GM21825 (cell line): ENCODE measurements around the gene HPSE2.
"Not testable (repeated sequence)": the region's sequence is repeated elsewhere in the genome, so short reads cannot be mapped to it uniquely, and the experiment has no call there.

ENCODE experiments used
- ATAC-seq: cut with Tn5 transposase; IDR thresholded peaks from one replicate; pipeline ENCODE4 v1.9.1; 2021; ENCODE audit warnings: mild to moderate bottlenecking, moderate library complexity; ENCODE audit not compliant: unreplicated experiment

Gene HPSE2

GRCh38 chr10:99170116-99170675, 65.5 kb downstream of the HPSE2 start:
- ATAC-seq: no peak

GRCh38 chr10:99161165-99161564, 74.5 kb downstream of the HPSE2 start:
- ATAC-seq: no peak

- ATAC-seq: no peak
These were observed 92.0 kb downstream of the HPSE2 start for GRCh38 chr10:99143651-99144050.

- ATAC-seq: no peak
These were observed 92.6 kb downstream of the HPSE2 start for GRCh38 chr10:99143011-99143410.

GRCh38 chr10:99132897-99133296, 102.8 kb downstream of the HPSE2 start:
- not testable (repeated sequence) for ATAC-seq

- ATAC-seq: no peak
These were observed 109.8 kb downstream of the HPSE2 start for GRCh38 chr10:99125879-99126278.

- ATAC-seq: no peak
These were observed 111.3 kb downstream of the HPSE2 start for GRCh38 chr10:99124376-99124775.

- ATAC-seq: no peak
These were observed 111.8 kb downstream of the HPSE2 start for GRCh38 chr10:99123851-99124250.

- no peak for ATAC-seq
These were observed 112.3 kb downstream of the HPSE2 start for GRCh38 chr10:99123336-99123735.

- ATAC-seq: no peak
These were observed 116.3 kb downstream of the HPSE2 start for GRCh38 chr10:99119258-99119748.

- ATAC-seq: no peak
These were observed 119.9 kb downstream of the HPSE2 start for GRCh38 chr10:99115703-99116102.

GRCh38 chr10:99085358-99085757, 150.3 kb downstream of the HPSE2 start:
- ATAC-seq: no peak

- no peak for ATAC-seq
These were observed 151.5 kb downstream of the HPSE2 start for GRCh38 chr10:99084161-99084560.

- ATAC-seq: no peak
These were observed 155.2 kb downstream of the HPSE2 start for GRCh38 chr10:99080275-99080945.

GRCh38 chr10:99062591-99062990, 173.1 kb downstream of the HPSE2 start:
- ATAC-seq: no peak

GRCh38 chr10:99058762-99059161, 176.9 kb downstream of the HPSE2 start:
- ATAC-seq: no peak

GRCh38 chr10:99057936-99058690, 177.5 kb downstream of the HPSE2 start:
- no peak for ATAC-seq

- no peak for ATAC-seq
These were observed 190.0 kb downstream of the HPSE2 start for GRCh38 chr10:99045671-99046070.

- ATAC-seq: no peak
These were observed 193.4 kb downstream of the HPSE2 start for GRCh38 chr10:99042051-99042771.

- no peak for ATAC-seq
These were observed 194.2 kb downstream of the HPSE2 start for GRCh38 chr10:99041468-99041867.

- no peak for ATAC-seq
These were observed 221.8 kb downstream of the HPSE2 start for GRCh38 chr10:99013885-99014284.
